ENCODE results near the gene OR3A1.
"Not testable (repeated sequence)": the region's sequence is repeated elsewhere in the genome, so short reads cannot be mapped to it uniquely, and the experiment has no call there.

- not testable (repeated sequence) for TF ChIP-seq CTCF (conservative IDR thresholded peaks at IDR 0.05; ENCODE audit: low read length); EZH2phosphoT487 (IDR thresholded peaks at IDR 0.05; ENCODE audit: borderline replicate concordance, low read depth, low read length)
Measured at GRCh38 chr17:3241044-3241443, 57.1 kb downstream of the OR3A1 start.

Data from OCI-LY7 (cell line).